NT2/D1 (cell line): ENCODE data around the gene AFMID.

Source experiments
- SUZ12 ChIP-seq: IDR thresholded peaks from 2 replicates; pipeline ENCODE4 v1.6.1; 2011; ENCODE audit not compliant: insufficient read length, insufficient read depth; ENCODE audit errors: extremely low read depth
- YY1 ChIP-seq: IDR thresholded peaks from 2 replicates; pipeline ENCODE4 v1.6.1; 2011; ENCODE audit not compliant: insufficient read length, insufficient read depth
- ZNF274 ChIP-seq: IDR thresholded peaks from 2 replicates; pipeline ENCODE4 v1.6.1; 2011; ENCODE audit warnings: mild to moderate bottlenecking, low read depth, low read length

GRCh38 chr17:78170692-78171590, 16.2 kb upstream of the AFMID start:
- no peak for TF ChIP-seq ZNF274
- TF ChIP-seq YY1: no peak
- no peak for TF ChIP-seq SUZ12
